SIG-M5 (cell line): ENCODE measurements around the gene CALML3.

Source experiments
- DNase-seq: peaks from one replicate; lab custom pipeline; 2025; lab: John Stamatoyannopoulos, UW

The CALML3 gene

GRCh38 chr10:5507649-5508131, 17.1 kb upstream of the CALML3 start:
- no peak for DNase-seq

GRCh38 chr10:5508161-5508604, 16.6 kb upstream of the CALML3 start:
- DNase-seq, result no peak

DNA sequence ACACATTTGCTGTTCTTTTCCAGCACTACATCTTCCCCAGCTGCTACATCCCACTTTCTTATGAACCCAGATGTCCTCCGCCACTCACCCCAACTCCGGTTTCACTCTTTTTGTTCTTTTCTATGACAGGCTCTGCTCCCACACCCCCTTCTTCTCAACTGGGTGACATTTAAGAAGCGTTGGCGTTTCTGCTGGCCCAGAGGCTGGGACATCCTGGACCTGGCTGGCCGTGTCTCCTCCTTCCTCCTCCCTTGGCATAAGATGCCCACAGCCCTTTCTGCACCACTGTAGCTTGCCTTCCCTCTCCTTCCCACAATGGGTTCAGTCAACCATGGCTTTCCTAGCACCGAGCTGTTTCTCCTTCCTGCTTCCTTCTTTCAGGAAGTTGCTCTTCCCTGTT, 16.0 kb upstream of the CALML3 start:
- no peak for DNase-seq

DNA sequence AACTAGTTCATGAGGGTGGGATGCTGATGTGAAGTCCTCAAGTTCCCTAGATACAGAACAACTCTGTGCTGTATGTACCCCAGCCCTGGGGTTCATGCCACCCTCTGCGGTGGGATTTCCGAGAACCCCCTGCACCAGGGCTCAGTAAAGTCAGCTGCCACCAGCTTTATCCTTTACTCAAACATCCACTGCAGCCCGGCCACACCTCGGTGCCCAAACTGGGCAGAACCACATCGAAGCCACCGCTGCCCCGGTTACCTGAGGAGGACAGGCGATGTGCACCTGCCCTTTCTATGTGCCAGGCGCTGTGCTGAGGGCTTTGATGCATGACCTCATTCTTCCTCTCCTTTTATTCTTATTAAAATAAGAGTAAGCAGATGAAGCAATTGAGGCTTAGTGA, 15.5 kb upstream of the CALML3 start:
- DNase-seq, result no peak

GRCh38 chr10:5509691-5510090, 15.1 kb upstream of the CALML3 start:
- no peak for DNase-seq

DNA sequence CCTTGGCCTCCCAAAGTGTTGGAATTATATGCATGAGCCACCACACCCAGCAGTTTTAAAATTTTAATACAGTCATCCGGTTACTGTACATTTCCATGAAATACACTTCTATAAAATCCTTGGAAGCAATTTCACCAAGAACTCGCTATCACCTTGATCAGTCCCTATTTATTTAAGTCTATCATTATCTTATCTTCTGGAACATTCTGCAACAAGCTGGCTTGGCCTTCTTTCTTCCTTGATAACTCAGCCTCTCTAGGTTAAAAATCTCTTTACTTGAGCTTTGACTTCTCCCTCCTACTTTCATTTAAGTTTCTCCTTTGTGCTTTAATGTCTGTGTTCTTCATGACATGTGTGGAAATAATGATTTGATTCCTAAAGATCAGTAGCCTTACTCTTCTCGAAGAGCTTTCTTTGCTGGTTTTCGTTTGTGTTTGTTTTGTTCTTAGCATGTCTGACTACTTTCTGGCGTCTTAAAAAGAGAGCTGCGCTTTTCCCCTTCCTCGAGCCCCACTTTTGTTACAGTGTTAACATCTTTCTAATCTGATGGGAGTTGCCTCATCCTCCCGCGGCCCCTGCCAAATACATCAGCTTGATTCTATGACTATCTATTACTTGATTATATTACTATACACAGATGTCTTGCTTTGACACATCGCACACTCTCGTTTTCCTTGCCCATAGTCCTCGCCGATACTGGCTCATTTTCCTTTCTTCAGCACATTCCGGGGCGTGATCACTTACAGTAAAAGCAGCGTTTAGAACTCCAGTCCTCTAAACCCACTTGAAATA, 14.3 kb upstream of the CALML3 start:
- no peak for DNase-seq

DNA sequence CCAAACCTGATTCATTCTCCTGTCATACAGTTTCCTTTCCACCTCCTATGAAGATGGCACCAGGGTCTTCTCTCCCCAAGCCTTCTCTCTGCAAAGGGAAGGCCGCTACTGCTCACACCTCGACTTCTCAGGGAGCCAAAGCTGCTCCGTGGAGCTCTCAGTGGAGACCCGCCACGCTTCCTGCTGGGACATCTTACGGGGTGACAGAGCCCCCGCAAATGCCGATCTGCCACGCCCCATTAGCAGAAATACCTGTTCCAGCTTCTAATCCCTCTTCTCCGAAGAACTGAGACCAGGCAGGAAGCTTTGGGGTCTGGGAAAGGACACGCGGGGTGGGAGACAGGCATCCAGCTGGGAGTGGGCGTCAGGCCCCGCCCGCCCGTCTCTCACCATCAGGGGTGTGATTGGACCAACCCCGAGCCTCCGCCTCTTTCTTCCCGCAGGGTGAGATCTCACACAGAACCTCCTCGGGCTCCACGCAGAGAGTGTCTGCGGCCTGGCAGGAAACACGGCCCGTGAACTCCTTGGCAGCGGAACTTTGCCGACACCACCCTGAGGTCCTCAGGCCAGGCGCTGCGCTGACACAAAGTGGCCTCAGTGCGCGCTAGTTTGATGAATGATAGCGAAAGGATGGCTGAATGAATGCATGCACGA, 13.4 kb upstream of the CALML3 start:
- no peak for DNase-seq

- no peak for DNase-seq
Measured at GRCh38 chr10:5511885-5512280, 12.9 kb upstream of the CALML3 start.

DNA sequence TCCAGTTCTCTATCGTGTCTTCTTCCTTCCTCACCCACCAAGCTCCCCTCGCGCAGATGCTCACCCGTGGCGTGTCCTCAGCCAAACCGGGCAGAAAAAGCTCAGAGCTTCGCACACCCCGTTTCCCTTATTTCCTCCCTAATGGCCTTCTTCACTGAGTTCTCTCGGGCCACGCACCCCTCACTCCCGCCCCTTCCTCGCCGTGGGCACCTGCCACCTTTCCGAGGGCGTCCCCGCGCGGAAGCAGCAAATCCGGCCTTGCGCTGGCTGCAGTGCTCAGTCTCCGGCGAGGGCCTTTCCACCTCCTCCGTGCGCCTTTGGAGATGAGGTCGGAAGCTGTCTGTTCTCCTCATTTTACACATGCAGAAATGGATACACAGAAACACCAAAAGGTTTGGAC, 12.4 kb upstream of the CALML3 start:
- no peak for DNase-seq

- no peak for DNase-seq
Measured at GRCh38 chr10:5512881-5513612, 11.7 kb upstream of the CALML3 start.

GRCh38 chr10:5514226-5514850, 10.4 kb upstream of the CALML3 start:
- no peak for DNase-seq

DNA sequence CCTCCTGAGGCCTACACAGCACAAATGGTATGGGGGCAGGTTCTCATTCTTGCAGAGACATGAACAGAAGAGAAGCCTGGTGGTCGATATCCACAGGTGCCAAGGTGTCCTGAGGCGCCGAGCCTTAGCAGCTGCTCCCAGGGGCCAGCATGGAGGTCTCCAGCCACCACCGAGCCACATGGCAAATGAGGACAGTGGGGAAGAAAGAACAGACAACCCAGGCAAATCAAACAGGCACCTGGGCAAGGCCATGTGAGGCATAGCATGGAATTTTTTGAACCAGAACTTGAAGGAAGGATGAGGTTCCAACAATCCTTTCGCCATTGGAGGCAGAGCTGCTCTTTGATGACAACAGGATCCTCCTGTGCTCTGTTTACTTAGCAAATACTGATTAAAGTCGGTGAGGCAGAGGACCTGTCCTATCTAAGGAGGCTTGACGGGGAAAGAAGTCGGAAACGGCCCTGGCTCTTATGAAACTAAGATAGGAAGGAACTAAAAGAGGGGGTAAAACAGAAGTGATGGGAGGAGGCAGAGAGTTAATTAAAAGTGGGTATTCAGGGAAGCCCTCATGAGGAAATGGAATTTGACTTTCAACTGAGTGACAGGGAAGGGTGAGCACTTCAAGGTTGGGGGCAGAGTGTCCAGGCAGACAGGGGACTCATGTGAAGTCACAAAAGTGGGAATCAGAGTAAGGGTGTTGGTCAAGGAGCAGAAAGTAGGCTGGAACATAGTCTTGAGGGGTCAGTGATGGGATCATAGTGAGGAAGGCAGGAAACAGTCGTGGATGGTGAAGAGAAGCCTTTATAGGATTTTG, 8.6 kb upstream of the CALML3 start:
- DNase-seq, result no peak

DNA sequence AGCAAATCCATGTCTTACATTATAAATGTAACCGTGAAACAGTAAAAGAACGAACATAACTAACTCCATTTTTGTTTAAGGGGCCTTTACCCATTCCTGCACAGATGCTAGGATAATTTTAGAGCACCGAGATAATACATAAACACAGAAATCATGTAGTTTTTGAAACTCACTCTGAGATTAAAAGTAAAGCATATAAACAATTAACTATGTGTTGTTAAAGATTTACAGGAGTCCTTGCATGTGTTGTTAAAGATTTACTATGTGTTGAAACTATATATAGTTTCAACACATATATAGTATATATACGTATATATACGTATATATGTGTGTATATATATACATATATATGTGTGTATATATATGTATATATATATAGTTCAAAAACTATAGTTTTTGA, 7.2 kb upstream of the CALML3 start:
- no peak for DNase-seq

GRCh38 chr10:5518143-5518542, 6.6 kb upstream of the CALML3 start:
- DNase-seq, result no peak

DNA sequence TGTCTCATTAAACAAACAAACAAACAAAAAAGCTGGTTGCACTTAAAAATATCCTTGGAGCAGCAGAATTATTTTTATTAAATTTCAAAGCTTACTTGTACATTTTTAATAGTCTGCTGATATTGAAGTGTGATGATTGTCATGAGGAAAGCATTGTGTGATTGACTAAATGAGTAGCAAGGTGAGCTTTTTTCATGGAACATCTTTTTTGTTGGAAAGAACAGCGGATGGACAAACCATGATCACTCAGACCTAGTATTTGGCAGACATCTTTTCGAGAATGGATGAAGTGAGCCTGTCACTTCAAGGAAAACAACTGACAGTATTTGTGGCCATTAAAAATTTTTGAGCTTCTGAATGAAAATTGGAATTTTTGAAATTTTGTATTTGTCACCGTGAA, 5.7 kb upstream of the CALML3 start:
- DNase-seq, result no peak

GRCh38 chr10:5522913-5523560, 1.7 kb upstream of the CALML3 start:
- no peak for DNase-seq

DNA sequence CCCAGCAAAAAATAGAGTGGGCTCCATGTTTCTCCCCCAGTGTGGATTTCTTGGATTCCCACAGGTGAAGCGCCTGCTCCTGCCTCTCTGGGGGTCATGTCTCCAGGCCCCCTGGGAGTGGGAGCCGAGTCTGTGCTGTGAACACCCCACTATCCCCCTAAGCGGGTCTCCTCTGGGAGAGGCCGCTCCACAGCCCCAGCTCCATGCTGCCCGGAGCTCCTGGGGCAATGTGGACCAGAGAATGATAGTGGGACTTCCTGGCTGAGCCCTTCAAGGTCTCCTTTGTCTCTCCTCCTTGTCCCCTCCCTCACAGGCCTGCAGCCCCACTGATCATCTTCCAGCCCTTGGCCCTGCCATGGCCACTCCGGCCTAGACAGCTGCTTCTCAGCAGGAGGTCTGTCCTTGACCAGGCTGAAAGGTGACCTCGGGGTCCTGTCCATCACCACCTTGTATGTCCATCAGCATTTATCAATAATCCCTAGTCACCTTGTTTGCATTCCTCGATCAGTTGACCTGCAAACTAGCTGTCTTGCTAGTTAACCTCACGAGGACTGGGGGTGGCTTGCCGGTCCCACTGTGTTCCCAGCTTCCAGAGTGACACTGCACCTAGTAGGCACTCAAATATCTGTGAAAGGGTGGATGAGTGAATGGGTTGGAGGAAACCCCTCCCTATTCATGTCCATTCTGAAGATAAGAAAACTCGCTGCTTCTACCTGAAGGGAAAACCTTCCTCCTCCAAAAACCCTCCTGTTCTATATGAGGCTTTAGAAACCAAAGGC, 776 bp upstream of the CALML3 start:
- DNase-seq, result no peak

DNA sequence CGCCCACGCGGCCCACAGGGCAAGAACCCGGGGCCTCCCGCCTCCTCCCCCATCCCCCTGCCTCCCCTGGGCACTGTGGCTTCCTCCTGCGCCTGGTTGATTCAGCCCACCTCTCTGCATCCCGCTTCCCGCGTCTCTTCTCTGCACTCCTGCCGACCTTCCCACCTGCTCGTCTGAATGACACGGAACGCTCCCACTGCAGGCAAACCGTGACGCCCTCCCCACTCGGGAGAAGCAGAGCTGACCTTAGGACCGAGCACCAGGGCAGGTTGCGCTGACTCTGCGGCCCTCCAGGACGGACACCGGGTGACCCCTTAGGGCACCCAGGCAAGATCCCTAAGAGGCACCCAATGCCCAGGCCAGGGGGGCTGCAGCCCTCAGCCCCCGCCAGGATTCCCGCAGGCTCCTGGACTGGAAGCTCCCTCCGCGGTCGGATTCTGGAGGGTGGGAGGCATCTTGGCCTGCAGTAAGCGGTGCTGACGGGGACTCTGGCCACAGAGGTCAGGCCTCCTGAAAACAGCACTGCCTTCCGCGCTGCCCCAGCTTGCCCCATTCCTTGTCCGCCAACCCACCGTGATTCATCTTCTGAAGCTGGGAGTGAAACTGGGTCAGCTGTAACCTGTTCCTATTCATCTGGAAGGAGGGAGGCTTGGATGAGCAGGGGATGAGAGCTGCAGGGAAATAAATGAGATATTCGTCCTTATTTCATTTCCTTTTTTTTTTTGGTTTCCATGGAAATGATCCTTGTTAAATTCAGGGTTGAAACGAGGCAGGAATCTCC, 990 bp downstream of the CALML3 start:
- no peak for DNase-seq

DNA sequence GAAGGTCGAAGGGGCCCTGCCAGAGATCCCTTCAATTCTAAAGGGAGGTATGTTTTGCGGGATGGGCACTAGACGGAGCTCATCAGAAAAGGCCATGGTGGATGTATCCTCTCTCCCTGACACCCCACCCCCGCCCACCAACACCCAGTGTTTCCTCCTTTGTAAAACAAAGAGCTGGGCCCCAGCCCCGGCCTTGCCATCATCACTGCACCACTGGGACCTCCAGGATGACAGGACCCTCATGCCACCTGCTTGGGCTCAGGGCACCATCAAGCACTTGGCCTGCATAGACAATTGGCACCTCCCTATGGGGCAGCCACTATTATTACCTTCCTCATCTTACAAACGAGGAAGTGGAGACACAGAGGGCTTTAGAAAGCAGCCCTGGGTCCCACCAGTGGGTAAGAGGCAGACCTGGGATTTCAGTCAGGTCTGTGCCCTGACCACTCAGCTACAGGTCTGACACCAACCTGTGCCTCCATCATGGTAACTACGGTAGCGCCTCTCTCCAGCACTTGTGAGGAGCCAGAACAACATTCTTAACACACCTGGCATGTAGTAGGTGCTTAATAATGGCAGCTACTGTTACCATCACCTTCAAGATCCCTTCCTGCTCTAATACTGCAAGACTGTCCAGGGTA, 2.0 kb downstream of the CALML3 start:
- DNase-seq, result no peak
